Adrenal gland (tissue), 12 donors: ENCODE data around the gene LDB2. TPM values are rescaled to one million over a fixed set of nuclear protein-coding genes. Genes with fewer than 3 reads are reported as not detected.

ENCODE experiments used
- DNase-seq, 7 donors: peaks; one replicate each; pipeline ENCODE4 v3.0.0-alpha.2; 2019 to 2020
- H3K27ac ChIP-seq, 5 donors: fragments of 200-600 bp; sonication (generic) in 4 of 5; 1 replicate in 3 of 5; 2 replicates in 2 of 5; pipeline versions ENCODE4 v1.5.1 to v1.8.0; 2016 to 2020; ENCODE audit warnings: mild to moderate bottlenecking in 1 of 5
- H3K27me3 ChIP-seq: fragments of 200-600 bp; 2 replicates; pipeline ENCODE4 v1.8.0; 2021
- H3K36me3 ChIP-seq, 2 donors: fragments of 200-600 bp; replicated peaks in 1 of 2; 1 replicate in 1 of 2; 2 replicates in 1 of 2; pipeline versions ENCODE4 v1.5.1 to v1.8.0; 2018 to 2022
- H3K4me1 ChIP-seq, 2 donors: fragments of 200-600 bp; replicated peaks in 1 of 2; 1 replicate in 1 of 2; 2 replicates in 1 of 2; pipeline versions ENCODE4 v1.5.1 to v1.8.0; 2018 to 2021
- H3K4me3 ChIP-seq, 4 donors: fragments of 200-600 bp; sonication (generic) in 3 of 4; one replicate each; pipeline ENCODE4 v1.5.1; 2016 to 2018
- H3K9me3 ChIP-seq, 3 donors: fragments of 200-600 bp; sonication (generic) in 1 of 3; replicated peaks in 1 of 3; 1 replicate in 2 of 3; 2 replicates in 1 of 3; pipeline versions ENCODE4 v1.5.1 to v1.8.0; 2016 to 2021
- POLR2A ChIP-seq, 2 donors: fragments of 450-650 bp; IDR thresholded peaks; one replicate each; pipeline ENCODE4 v1.6.1; 2017; ENCODE audit warnings: antibody characterized with exemption in 2 of 2, mild to moderate bottlenecking in 2 of 2, moderate library complexity in 1 of 2
- WGBS, 4 donors: extraction: QIAGEN DNeasy Blood & Tissue Kit in 2 of 4; methylation state at CpG; one replicate each; pipeline versions ENCODE4 v1.1.5 to v1.1.7; 2013 to 2017; 5-methylcytosine and 5-hydroxymethylcytosine counted together
- intact Hi-C, 2 donors: fragments of 100-400 bp; cut with DNase I; formaldehyde crosslinking; loops; one replicate each; pipeline versions ENCODE4 v1.14.1 to v1.15.0; 2022 to 2023
- polyA plus RNA-seq, 3 donors: library from polyadenylated mRNA; stranded (reverse); fragments of 200-250 nt in 2 of 3; fragments of 350-450 nt in 1 of 3; fragmentation: Illumina TruSeq in 1 of 3; extraction: RNeasy Lipid Tissue Mini Kit (QIAGEN cat#74804) in 1 of 3; gene quantifications; one replicate each; pipeline ENCODE4 v1.2.3, GENCODE V29; 2013 to 2014
- total RNA-seq, 9 donors: library from RNA; depleted of rRNA in 4 of 9; stranded (reverse); fragments of >200 nt in 4 of 9; fragments of 120-200 nt in 1 of 9; fragmentation: NEBNext Ultra II Directional in 1 of 9; extraction: Animal tissue kit (Norgen Biotek cat#: 25700) in 1 of 9; gene quantifications; one replicate each; pipeline versions ENCODE4 v1.1.0 to v1.2.4, GENCODE V29; 2013 to 2023
- TF ChIP-seq, protein P1 (sequence below), 6 experiments: fragments of 450-650 bp in 4 of 6; fragments of 200-600 bp in 2 of 6; sonication (generic) in 1 of 6; IDR thresholded peaks; 1 replicate in 5 of 6; 2 replicates in 1 of 6; pipeline versions ENCODE4 v1.5.1 to v1.8.0; 2016 to 2021; ENCODE audit warnings: antibody characterized with exemption in 6 of 6, mild to moderate bottlenecking in 2 of 6, moderate library complexity in 1 of 6
- donor health status: healthy with polysubstance abuse.
- donor health status: Bipolar disorder and iron deficiency.
- donor health status: DM: yes; HTN: yes; CAD: no.
- donor health status: DM: no; HTN: no; CAD: no.
- donor health status: DM: no; HTN: no; CAD: no.
- donor health status: DM: yes; HTN: yes; CAD: no.

LDB2 gene
- total and polyA plus RNA-seq, 12 donors = 17.1 to 51.1 (median 27.0) TPM

DNA sequence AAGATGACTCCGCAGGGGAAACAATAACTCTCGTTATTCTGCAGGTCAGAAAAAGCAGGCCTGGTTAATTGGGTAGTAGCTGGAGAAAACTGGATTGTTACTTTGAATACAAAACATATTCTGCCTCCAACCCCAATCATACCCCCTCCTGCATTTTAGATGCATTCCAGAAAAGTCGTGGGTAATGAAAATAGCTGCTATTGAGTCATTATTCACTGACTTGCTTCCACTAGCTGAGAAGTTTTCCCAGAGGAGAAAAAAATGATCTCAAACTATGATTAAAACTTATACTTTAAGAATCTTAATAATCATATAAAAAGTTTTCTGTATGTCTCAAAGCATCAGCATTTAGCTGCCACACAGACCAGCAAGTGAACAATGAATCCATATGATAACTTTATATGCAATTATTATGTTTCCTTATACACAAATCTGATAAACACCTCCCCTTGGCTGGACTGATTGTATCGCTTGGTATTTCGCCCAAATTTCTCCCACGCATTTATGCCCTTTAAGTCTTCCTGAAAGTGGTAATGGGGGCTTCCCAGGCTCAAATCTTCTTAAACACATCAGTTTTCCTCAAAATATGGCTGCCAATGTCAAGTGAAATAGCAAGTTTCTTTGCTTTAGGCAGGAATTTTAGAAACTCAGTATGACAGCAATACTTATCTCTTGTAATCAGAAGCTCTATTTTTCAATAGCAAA, 181.0 kb downstream of the LDB2 start:
- H3K4me1 ChIP-seq = peaks cover 0 to 7% of the 10 kb centered on the region in 2 donors
- no peaks in the 10 kb centered on the region for H3K36me3 ChIP-seq
- H3K27me3 ChIP-seq = no peaks in the 10 kb centered on the region
- no peaks in the 10 kb centered on the region for H3K9me3 ChIP-seq
- WGBS, 4 donors = 70 to 80% (median 75%) methylated on average over 6 of the region's 6 CpGs
- DNase-seq = no peak
- no peak overlapping the region for H3K4me3 ChIP-seq
- intact Hi-C loops = no loop called here
- TF ChIP-seq, protein P1, sequence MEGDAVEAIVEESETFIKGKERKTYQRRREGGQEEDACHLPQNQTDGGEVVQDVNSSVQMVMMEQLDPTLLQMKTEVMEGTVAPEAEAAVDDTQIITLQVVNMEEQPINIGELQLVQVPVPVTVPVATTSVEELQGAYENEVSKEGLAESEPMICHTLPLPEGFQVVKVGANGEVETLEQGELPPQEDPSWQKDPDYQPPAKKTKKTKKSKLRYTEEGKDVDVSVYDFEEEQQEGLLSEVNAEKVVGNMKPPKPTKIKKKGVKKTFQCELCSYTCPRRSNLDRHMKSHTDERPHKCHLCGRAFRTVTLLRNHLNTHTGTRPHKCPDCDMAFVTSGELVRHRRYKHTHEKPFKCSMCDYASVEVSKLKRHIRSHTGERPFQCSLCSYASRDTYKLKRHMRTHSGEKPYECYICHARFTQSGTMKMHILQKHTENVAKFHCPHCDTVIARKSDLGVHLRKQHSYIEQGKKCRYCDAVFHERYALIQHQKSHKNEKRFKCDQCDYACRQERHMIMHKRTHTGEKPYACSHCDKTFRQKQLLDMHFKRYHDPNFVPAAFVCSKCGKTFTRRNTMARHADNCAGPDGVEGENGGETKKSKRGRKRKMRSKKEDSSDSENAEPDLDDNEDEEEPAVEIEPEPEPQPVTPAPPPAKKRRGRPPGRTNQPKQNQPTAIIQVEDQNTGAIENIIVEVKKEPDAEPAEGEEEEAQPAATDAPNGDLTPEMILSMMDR (IDR thresholded peaks at IDR 0.05) = no peak
- no peak for TF ChIP-seq POLR2A (IDR thresholded peaks at IDR 0.05)
- no peak overlapping the region for H3K27ac ChIP-seq

DNA sequence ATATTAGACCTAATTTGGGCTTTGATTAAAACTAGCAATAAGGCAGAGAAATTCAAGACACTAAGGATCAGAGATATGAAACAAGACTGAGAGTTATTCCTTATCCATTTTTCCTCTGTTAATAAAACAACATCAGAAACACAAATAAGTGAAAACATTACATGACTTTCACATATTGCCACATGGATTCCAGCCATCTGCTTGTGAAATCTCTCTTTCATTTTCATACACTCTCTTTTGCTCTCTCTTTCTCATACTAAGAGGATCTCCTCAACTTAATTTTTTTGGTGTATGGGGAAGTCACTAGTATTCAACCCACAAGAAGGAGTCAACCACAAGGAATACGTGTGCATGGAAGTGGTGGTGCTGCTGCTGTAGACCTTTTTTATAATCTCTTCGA, 183.0 kb downstream of the LDB2 start:
- intact Hi-C loops = no loop called here
- no peak for DNase-seq
- no peaks in the 10 kb centered on the region for H3K27me3 ChIP-seq
- H3K9me3 ChIP-seq = no peaks in the 10 kb centered on the region
- H3K4me1 ChIP-seq = no peaks in the 10 kb centered on the region
- 90 to 96% (median 94%) methylated on average over 2 of the region's 2 CpGs for WGBS, 4 donors
- H3K27ac ChIP-seq = no peak overlapping the region
- TF ChIP-seq, protein P1 (IDR thresholded peaks at IDR 0.05) = no peak
- no peak for TF ChIP-seq POLR2A (IDR thresholded peaks at IDR 0.05)
- no peaks in the 10 kb centered on the region for H3K36me3 ChIP-seq
- no peak overlapping the region for H3K4me3 ChIP-seq

DNA sequence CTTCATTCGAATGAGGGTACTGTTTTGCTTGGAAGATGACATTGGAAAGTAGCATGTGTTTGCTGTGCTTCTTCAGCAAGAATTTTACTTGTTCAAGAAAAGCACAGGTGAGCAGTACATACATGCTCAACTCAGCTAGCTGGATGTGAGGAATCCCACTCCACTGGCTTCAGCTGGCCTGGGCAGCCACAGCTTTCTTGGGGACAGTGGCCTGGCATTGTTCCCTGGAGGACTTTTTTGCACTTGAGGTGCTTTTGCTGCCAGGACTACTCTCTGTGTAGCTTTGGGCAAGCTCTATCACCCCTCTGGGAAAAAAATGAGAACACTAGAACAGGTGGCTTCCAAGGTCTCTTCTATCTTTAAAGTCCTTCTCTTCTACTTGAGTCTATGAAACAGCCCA, 184.3 kb downstream of the LDB2 start:
- 71 to 92% (median 83%) methylated on average over 1 of the region's 1 CpG for WGBS, 4 donors
- Histone ChIP-seq H3K4me1 (no peaks in the 10 kb centered on the region), H3K27ac (no peak overlapping the region), H3K27me3 (no peaks in the 10 kb centered on the region), H3K4me3 (no peak overlapping the region), H3K9me3 (no peaks in the 10 kb centered on the region), H3K36me3 (no peaks in the 10 kb centered on the region)
- no peak for DNase-seq
- no peak for TF ChIP-seq POLR2A (IDR thresholded peaks at IDR 0.05)
- TF ChIP-seq, protein P1 (IDR thresholded peaks at IDR 0.05) = no peak
- intact Hi-C loops = no loop called here

DNA sequence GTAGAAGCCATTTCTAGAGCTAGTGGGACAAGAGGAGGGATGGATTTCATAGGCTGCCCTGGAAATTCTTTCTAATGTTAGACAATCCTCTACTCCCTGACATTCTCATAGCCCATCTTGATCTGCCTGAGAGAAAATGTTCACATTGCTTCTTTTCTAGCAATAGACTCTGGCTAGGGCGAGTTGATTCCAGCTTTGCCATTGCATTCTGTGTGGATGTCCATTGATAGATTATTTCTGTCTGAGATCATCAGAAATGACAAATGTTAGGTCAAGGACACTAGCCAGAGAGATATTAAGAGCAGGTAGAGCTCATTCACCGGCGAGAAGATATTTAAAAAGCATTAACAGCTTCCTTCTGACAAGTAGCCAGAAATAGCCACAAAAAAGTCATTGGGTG, 184.7 kb downstream of the LDB2 start:
- H3K4me1 ChIP-seq = no peaks in the 10 kb centered on the region
- no peaks in the 10 kb centered on the region for H3K27me3 ChIP-seq
- no peak overlapping the region for H3K4me3 ChIP-seq
- intact Hi-C loops = no loop called here
- no peak overlapping the region for H3K27ac ChIP-seq
- WGBS, 4 donors = 53 to 60% (median 56%) methylated on average over 3 of the region's 3 CpGs
- DNase-seq = no peak
- H3K9me3 ChIP-seq = no peaks in the 10 kb centered on the region
- no peak for TF ChIP-seq POLR2A (IDR thresholded peaks at IDR 0.05)
- TF ChIP-seq, protein P1 (IDR thresholded peaks at IDR 0.05) = no peak
- H3K36me3 ChIP-seq = no peaks in the 10 kb centered on the region
